Uterus (tissue), 2 donors: ENCODE results near the gene PCDHA4.

Source experiments
- CTCF ChIP-seq, 4 experiments: fragments of 200-600 bp in 2 of 4; fragments of 450-650 bp in 2 of 4; sonication (generic) in 2 of 4; IDR thresholded peaks; one replicate each; pipeline ENCODE4 v1.5.1; 2016 to 2019; ENCODE audit warnings: antibody characterized with exemption in 4 of 4, mild to moderate bottlenecking in 2 of 4, moderate library complexity in 1 of 4
- POLR2A ChIP-seq, 2 donors: fragments of 450-650 bp; IDR thresholded peaks; one replicate each; pipeline ENCODE4 v1.6.1; 2016; ENCODE audit warnings: antibody characterized with exemption in 2 of 2, mild to moderate bottlenecking in 1 of 2, moderate library complexity in 1 of 2

- TF ChIP-seq CTCF (IDR thresholded peaks at IDR 0.05) (no peak), POLR2A (IDR thresholded peaks at IDR 0.05) (no peak)
Observed at GRCh38 chr5:140796718-140797095, 10.2 kb upstream of the PCDHA4 start.
